Measurements from ENCODE around the gene BTF3.

- no peak for TF ChIP-seq EZH2 (IDR thresholded peaks at IDR 0.05; ENCODE audit: insufficient read depth, poor library complexity, severe bottlenecking)
- TF ChIP-seq EZH2phosphoT487 (IDR thresholded peaks at IDR 0.05; ENCODE audit: insufficient read depth, low read depth) = no peak
Measured at GRCh38 chr5:73451224-73452130, 46.8 kb upstream of the BTF3 start.

Measured in GM23248 (cell line).